NCI-H1105 (cell line): ENCODE data around the gene CAB39.
A peak's percentile ranks its signal among the peaks of the same experiment; 100 is the strongest.

Source experiments
- DNase-seq: peaks from one replicate; lab custom pipeline; 2025; lab: John Stamatoyannopoulos, UW

Gene CAB39

GRCh38 chr2:230712443-230713330 lies at the start of gene CAB39:
Gene CAB39, plus strand, starts transcription at chr2:230712842. Its CDS starts 47,160 bp downstream, at chr2:230760002.
- DNase-seq, result peak; percentile 80

GRCh38 chr2:230664128-230664527 lies 48.5 kb upstream of the CAB39 start:
- no peak for DNase-seq

- no peak for DNase-seq
Observed at GRCh38 chr2:230664844-230665243, 47.8 kb upstream of the CAB39 start.

- no peak for DNase-seq
Observed at GRCh38 chr2:230665263-230665691, 47.4 kb upstream of the CAB39 start.

GRCh38 chr2:230666446-230666845 lies 46.2 kb upstream of the CAB39 start:
- no peak for DNase-seq

- DNase-seq, result no peak
Observed at GRCh38 chr2:230666885-230667712, 45.5 kb upstream of the CAB39 start.

GRCh38 chr2:230668184-230668938 lies 44.3 kb upstream of the CAB39 start:
- no peak for DNase-seq

GRCh38 chr2:230668939-230669303 lies 43.7 kb upstream of the CAB39 start:
- DNase-seq, result no peak

GRCh38 chr2:230669386-230669950 lies 43.2 kb upstream of the CAB39 start:
- DNase-seq, result no peak

- no peak for DNase-seq
Observed at GRCh38 chr2:230671117-230671516, 41.5 kb upstream of the CAB39 start.

- DNase-seq, result no peak
Observed at GRCh38 chr2:230672836-230673235, 39.8 kb upstream of the CAB39 start.

GRCh38 chr2:230674401-230674800 lies 38.2 kb upstream of the CAB39 start:
- DNase-seq, result no peak

GRCh38 chr2:230674966-230675672 lies 37.5 kb upstream of the CAB39 start:
- DNase-seq, result no peak

- DNase-seq, result no peak
Observed at GRCh38 chr2:230676546-230676945, 36.1 kb upstream of the CAB39 start.

- DNase-seq, result no peak
Observed at GRCh38 chr2:230677201-230677946, 35.3 kb upstream of the CAB39 start.

GRCh38 chr2:230678018-230678417 lies 34.6 kb upstream of the CAB39 start:
- DNase-seq, result no peak

GRCh38 chr2:230678451-230678850 lies 34.2 kb upstream of the CAB39 start:
- DNase-seq, result no peak

- no peak for DNase-seq
Observed at GRCh38 chr2:230680463-230681170, 32.0 kb upstream of the CAB39 start.

- DNase-seq, result no peak
Observed at GRCh38 chr2:230681171-230681545, 31.5 kb upstream of the CAB39 start.

GRCh38 chr2:230682546-230682945 lies 30.1 kb upstream of the CAB39 start:
- DNase-seq, result no peak
